IMR-90 (cell line): Measurements from ENCODE around the gene ASMTL. TPM values are rescaled to one million over a fixed set of nuclear protein-coding genes. Genes with fewer than 3 reads are reported as not detected.

ENCODE experiments used
- ATAC-seq: fragments of 200-7000 bp; cut with Tn5 transposase; 2 replicates; pipeline ENCODE4 v1.9.1; 2020; ENCODE audit warnings: low read depth, mild to moderate bottlenecking, moderate library complexity
- BruUV-seq: library from RNA; stranded (reverse); fragments of 400-500 nt; replicated peaks from 2 replicates; lab custom pipeline; 2021; lab: Mats Ljungman, UMichigan
- CTCF ChIA-PET: fragments of 300-600 bp; formaldehyde crosslinking; extraction: SDS; loops from one replicate; lab custom pipeline; 2021; ENCODE audit warnings: antibody characterized with exemption; lab: Yijun Ruan, JAX
- POLR2A ChIA-PET: fragments of 300-600 bp; sonication (Branson Sonifier 250); formaldehyde crosslinking; loops from one replicate; lab custom pipeline; 2022; ENCODE audit warnings: antibody characterized with exemption; ENCODE audit not compliant: unreplicated experiment; lab: Charles Lee
- DNase-seq: peaks from one replicate; pipeline ENCODE4 v3.0.0; 2013
- H2AFZ ChIP-seq: replicated peaks from 2 replicates; pipeline ENCODE3; 2013; ENCODE audit warnings: low read length, mild to moderate bottlenecking; ENCODE audit not compliant: poor library complexity
- H2AK5ac ChIP-seq: 2 replicates; pipeline ENCODE4 v1.6.1; 2013; ENCODE audit warnings: low read depth, low read length, inconsistent platforms
- H2AK9ac ChIP-seq: replicated peaks from 2 replicates; pipeline ENCODE3; 2013; ENCODE audit warnings: mild to moderate bottlenecking, low read depth, low read length, moderate library complexity; ENCODE audit not compliant: poor library complexity
- H2BK120ac ChIP-seq: 2 replicates; pipeline ENCODE4 v1.6.1; 2013; ENCODE audit warnings: low read depth, low read length, inconsistent platforms
- H2BK15ac ChIP-seq: 3 replicates; pipeline ENCODE4 v1.6.1; 2013; ENCODE audit warnings: low read depth, low read length, inconsistent platforms
- H2BK20ac ChIP-seq: 2 replicates; pipeline ENCODE4 v1.6.1; 2013; ENCODE audit warnings: low read depth, mild to moderate bottlenecking, inconsistent platforms, low read length, moderate library complexity
- H2BK5ac ChIP-seq: 2 replicates; pipeline ENCODE4 v1.6.1; 2013; ENCODE audit warnings: mild to moderate bottlenecking, low read depth, low read length, inconsistent platforms; ENCODE audit not compliant: poor library complexity, severe bottlenecking
- H3K14ac ChIP-seq: replicated peaks from 2 replicates; pipeline ENCODE4 v1.6.1; 2013; ENCODE audit warnings: low read depth, low read length, inconsistent platforms
- H3K18ac ChIP-seq: 2 replicates; pipeline ENCODE4 v1.6.1; 2013; ENCODE audit warnings: low read depth, low read length, control low read depth
- H3K23ac ChIP-seq: 2 replicates; pipeline ENCODE4 v1.6.1; 2013; ENCODE audit warnings: low read depth, low read length, inconsistent platforms
- H3K27ac ChIP-seq: 2 replicates; pipeline ENCODE4 v1.5.1; 2013; ENCODE audit warnings: mild to moderate bottlenecking, control low read depth, low read length; ENCODE audit not compliant: insufficient read depth
- H3K27me3 ChIP-seq: 2 replicates; pipeline ENCODE4 v1.6.1; 2013; ENCODE audit warnings: low read length; ENCODE audit not compliant: control insufficient read depth, insufficient read depth
- H3K36me3 ChIP-seq: 2 replicates; pipeline ENCODE4 v1.6.1; 2013; ENCODE audit warnings: low read length, mixed read lengths; ENCODE audit not compliant: control insufficient read depth, insufficient read depth
- H3K4ac ChIP-seq: 2 replicates; pipeline ENCODE4 v1.6.1; 2013; ENCODE audit warnings: low read depth, low read length, inconsistent platforms
- H3K4me1 ChIP-seq: 2 replicates; pipeline ENCODE4 v1.6.1; 2013; ENCODE audit warnings: low read length, mixed read lengths; ENCODE audit not compliant: control insufficient read depth, insufficient read depth
- H3K4me2 ChIP-seq: 2 replicates; pipeline ENCODE4 v1.6.1; 2013; ENCODE audit warnings: low read depth, mild to moderate bottlenecking, control low read depth, low read length, moderate library complexity
- H3K4me3 ChIP-seq: 2 replicates; pipeline ENCODE4 v1.5.1; 2013; ENCODE audit warnings: low read depth, mild to moderate bottlenecking, control low read depth, low read length, moderate library complexity; ENCODE audit not compliant: insufficient read depth
- H3K56ac ChIP-seq: 2 replicates; pipeline ENCODE4 v1.6.1; 2013; ENCODE audit warnings: low read length, inconsistent platforms; ENCODE audit not compliant: insufficient read depth; ENCODE audit errors: extremely low read depth
- H3K79me1 ChIP-seq, 2 experiments: 2 replicates each; pipeline ENCODE4 v1.6.1; 2013; ENCODE audit warnings: low read length in 2 of 2, inconsistent platforms in 1 of 2, low read depth in 1 of 2
- H3K9ac ChIP-seq: 2 replicates; pipeline ENCODE4 v1.6.1; 2013; ENCODE audit warnings: low read depth, low read length, control low read depth
- H3K9me1 ChIP-seq: 2 replicates; pipeline ENCODE4 v1.6.1; 2013; ENCODE audit warnings: low read length, inconsistent platforms; ENCODE audit not compliant: insufficient read depth
- H3K9me3 ChIP-seq: 2 replicates; pipeline ENCODE4 v1.6.1; 2013; ENCODE audit warnings: low read length; ENCODE audit not compliant: control insufficient read depth, insufficient read depth
- H4K20me1 ChIP-seq: 2 replicates; pipeline ENCODE4 v1.6.1; 2013; ENCODE audit warnings: low read length, inconsistent platforms; ENCODE audit not compliant: insufficient read depth
- H4K5ac ChIP-seq: 2 replicates; pipeline ENCODE4 v1.6.1; 2013; ENCODE audit warnings: mild to moderate bottlenecking, low read depth, low read length, control low read depth
- H4K8ac ChIP-seq, 2 experiments: 2 replicates each; pipeline ENCODE4 v1.6.1; 2013; ENCODE audit warnings: low read depth in 2 of 2, low read length in 2 of 2, control low read depth in 1 of 2, inconsistent platforms in 1 of 2
- H4K91ac ChIP-seq: 2 replicates; pipeline ENCODE4 v1.6.1; 2013; ENCODE audit warnings: low read depth, low read length, inconsistent platforms; ENCODE audit not compliant: insufficient read depth
- CHD1 ChIP-seq: IDR thresholded peaks from 2 replicates; pipeline ENCODE4 v1.6.1; 2012; ENCODE audit warnings: low read depth, low read length, improper control_type of control experiment
- MXI1 ChIP-seq: IDR thresholded peaks from 2 replicates; pipeline ENCODE4 v1.6.1; 2012; ENCODE audit warnings: low read depth, mild to moderate bottlenecking, low read length, moderate library complexity, borderline replicate concordance
- RAD21 ChIP-seq: IDR thresholded peaks from 2 replicates; pipeline ENCODE4 v1.6.1; 2012; ENCODE audit warnings: low read length, improper control_type of control experiment
- RCOR1 ChIP-seq: IDR thresholded peaks from 2 replicates; pipeline ENCODE4 v1.6.1; 2012; ENCODE audit warnings: mild to moderate bottlenecking, low read length, improper control_type of control experiment; ENCODE audit not compliant: insufficient replicate concordance
- WGBS, 2 experiments: methylation state at CpG; one replicate each; pipeline versions ENCODE4 v1.1.5 to v1.1.7; 2013; ENCODE audit warnings: missing lambda C conversion rate in 2 of 2; ENCODE audit not compliant: insufficient read length in 1 of 2; ENCODE audit errors: extremely low coverage in 2 of 2; 5-methylcytosine and 5-hydroxymethylcytosine counted together
- dilution Hi-C: fragments of 300-500 bp; cut with HindIII; formaldehyde crosslinking; loops from one replicate; pipeline ENCODE4 v1.14.3; 2018; ENCODE audit warnings: low sequenced_read_pairs; ENCODE audit not compliant: unreplicated experiment
- in situ Hi-C: fragments of 300-500 bp; cut with MboI; formaldehyde crosslinking; loops from 3 replicates; pipeline ENCODE4 v1.14.3; 2019; ENCODE audit warnings: low sequenced_read_pairs, inconsistent platforms, mixed read lengths
- intact Hi-C: fragments of 100-400 bp; cut with micrococcal nuclease; formaldehyde crosslinking; loops from 2 replicates; pipeline ENCODE4 v1.10.0; 2022
- polyA plus RNA-seq, 3 experiments: library from polyadenylated mRNA; depleted of rRNA; stranded (reverse); fragments of >200 nt; gene quantifications; 2 replicates each; pipeline ENCODE4 v1.2.3, GENCODE V29; 2012; ENCODE audit warnings: low replicate concordance in 1 of 3
- total RNA-seq: library from RNA; depleted of rRNA; stranded (reverse); fragments of >200 nt; gene quantifications from 2 replicates; pipeline ENCODE4 v1.2.3, GENCODE V29; 2012

ASMTL gene
- total and polyA plus RNA-seq, 2 of the 4 experiments (the other 2 are of a cell fraction), result 13.4 to 33.4 TPM

GRCh38 chrX:1357993-1358392, 94.7 kb downstream of the ASMTL start:
- Histone ChIP-seq H3K18ac (no peak overlapping the region), H3K23ac (no peak overlapping the region), H3K4me1 (no peaks in the 10 kb centered on the region), H3K9me3 (peaks cover 11% of the 10 kb centered on the region), H2BK20ac (no peak overlapping the region), H3K14ac (no peak overlapping the region), H2AK9ac (no peak overlapping the region), H3K9me1 (no peaks in the 10 kb centered on the region), H3K9ac (no peak overlapping the region), H4K5ac (no peak overlapping the region), H3K56ac (no peak overlapping the region), H3K36me3 (peaks cover 9% of the 10 kb centered on the region), H4K91ac (no peak overlapping the region), H3K27me3 (no peaks in the 10 kb centered on the region), H4K8ac (no peak overlapping the region), H2AK5ac (no peak overlapping the region), H2BK120ac (no peak overlapping the region), H2AFZ (no peak overlapping the region), H4K20me1 (no peaks in the 10 kb centered on the region), H3K4ac (no peak overlapping the region), H2BK15ac (no peak overlapping the region), H3K79me1 (no peaks in the 10 kb centered on the region), H3K4me2 (no peak overlapping the region), H3K4me3 (no peak overlapping the region), H2BK5ac (no peak overlapping the region), H3K27ac (no peak overlapping the region)
- 93% methylated on average over 6 of the region's 10 CpGs; no CpG with 5 or more reads in 1 of the 2 experiments for WGBS, 2 experiments
- TF ChIP-seq RCOR1 (no peak), RAD21 (no peak), MXI1 (no peak), CHD1 (no peak)
- no peak for ATAC-seq
- in situ Hi-C loops, result no loop called here
- dilution Hi-C loops, result no loop called here
- POLR2A ChIA-PET, result no interaction called here
- CTCF ChIA-PET, result no interaction called here
- no peak for DNase-seq
- intact Hi-C loops, result no loop called here
- no TSS peak for BruUV-seq
